Measurements from ENCODE around the gene CADM1. TPM values are rescaled to one million over a fixed set of nuclear protein-coding genes. Genes with fewer than 3 reads are reported as not detected.

Gene CADM1
- total RNA-seq, 4 donors from 2014 or later = 2.9 to 25.7 (median 9.6) TPM

- TF ChIP-seq CTCF (IDR thresholded peaks at IDR 0.05; ENCODE audit: low read depth) = no peak
Measured at GRCh38 chr11:115411120-115411519, 93.1 kb downstream of the CADM1 start.

- TF ChIP-seq CTCF (IDR thresholded peaks at IDR 0.05; ENCODE audit: low read depth) = no peak
Measured at GRCh38 chr11:115409691-115410220, 94.5 kb downstream of the CADM1 start.

- no peak for TF ChIP-seq CTCF (IDR thresholded peaks at IDR 0.05; ENCODE audit: low read depth)
Measured at GRCh38 chr11:115409116-115409670, 95.0 kb downstream of the CADM1 start.

DNA sequence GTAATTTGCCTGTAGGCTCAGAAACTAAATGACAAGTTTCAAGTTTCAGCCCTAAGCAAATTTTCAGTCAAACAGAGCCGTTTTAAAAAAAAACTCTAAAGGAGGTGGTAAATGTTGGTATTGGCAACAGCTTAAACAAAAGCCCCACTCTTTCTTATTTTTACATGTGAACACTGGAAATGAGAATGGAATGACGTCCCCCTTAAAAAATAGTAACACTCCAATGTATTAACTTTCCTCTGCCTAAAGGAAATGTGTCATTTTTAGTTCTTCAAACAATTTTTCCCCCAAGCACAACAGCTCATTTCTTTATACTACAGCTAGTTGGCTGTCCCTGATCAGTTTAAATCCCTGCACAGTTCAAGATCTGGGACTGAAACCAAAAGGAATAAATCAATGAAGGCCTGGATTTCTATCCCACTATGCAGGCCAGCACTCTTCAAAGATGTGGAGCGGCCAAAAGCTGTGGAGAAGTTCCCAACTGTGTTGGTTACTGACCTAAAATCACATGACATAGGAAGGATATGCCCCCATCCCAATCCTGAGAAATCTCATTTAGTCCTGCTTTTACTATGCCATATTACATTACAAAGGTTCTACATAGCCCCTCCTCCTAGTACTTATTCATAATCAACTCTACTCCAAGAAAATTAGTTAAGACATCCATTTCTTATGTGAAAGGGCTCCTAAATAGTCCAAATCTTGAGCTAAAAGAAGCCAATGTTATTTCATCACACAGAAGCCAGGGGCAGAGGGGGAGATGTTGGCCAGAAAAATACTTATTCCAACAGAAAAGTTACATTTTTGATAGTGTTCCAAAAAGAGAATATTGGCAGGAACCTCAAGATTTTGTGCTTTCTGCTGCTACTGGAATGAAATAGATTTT is 95.9 kb downstream of the CADM1 start:
- no peak for TF ChIP-seq CTCF (IDR thresholded peaks at IDR 0.05; ENCODE audit: low read depth)

- TF ChIP-seq CTCF (IDR thresholded peaks at IDR 0.05; ENCODE audit: low read depth) = no peak
Measured at GRCh38 chr11:115407496-115407895, 96.7 kb downstream of the CADM1 start.

- TF ChIP-seq CTCF (IDR thresholded peaks at IDR 0.05; ENCODE audit: low read depth) = no peak
Measured at GRCh38 chr11:115406404-115406803, 97.8 kb downstream of the CADM1 start.

GRCh38 chr11:115398333-115399080 is 105.7 kb downstream of the CADM1 start:
- TF ChIP-seq CTCF (IDR thresholded peaks at IDR 0.05; ENCODE audit: low read depth) = no peak
